ENCODE measurements around the gene TWF2.

DNA sequence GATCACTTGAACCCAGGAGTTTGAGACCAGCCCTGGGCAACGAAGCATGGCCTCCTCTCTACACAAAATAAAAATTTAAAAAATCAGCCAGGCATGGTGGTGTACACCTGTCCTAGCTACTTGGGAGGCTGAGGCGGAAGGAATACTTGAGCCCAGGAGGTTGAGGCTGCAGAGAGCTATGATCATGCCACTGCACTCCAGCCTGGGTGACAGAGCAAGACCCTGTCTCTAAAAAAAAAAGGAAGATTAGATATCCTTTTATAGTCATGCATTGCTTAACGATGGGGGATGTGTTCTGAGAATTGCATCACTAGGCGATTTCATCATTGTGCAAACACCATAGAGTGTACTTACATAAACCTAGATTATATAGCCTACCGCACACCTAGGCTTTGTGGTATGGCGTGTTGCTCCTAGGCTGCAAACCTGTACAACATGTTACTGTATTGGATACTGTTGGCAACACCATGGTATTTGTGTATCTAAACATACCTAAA is 28.4 kb downstream of the TWF2 start:
- no peak for TF ChIP-seq POLR2AphosphoS5 (IDR thresholded peaks at IDR 0.05; ENCODE audit: borderline replicate concordance, low read depth, low read length)
- TF ChIP-seq EZH2 (IDR thresholded peaks at IDR 0.05) = no peak

Measured in SK-N-MC (cell line).